GM19395 (cell line): ENCODE results near the gene DPH7.
"Not testable (repeated sequence)": the region's sequence is repeated elsewhere in the genome, so short reads cannot be mapped to it uniquely, and the experiment has no call there.

Source experiments
- ATAC-seq: cut with Tn5 transposase; IDR thresholded peaks from one replicate; pipeline ENCODE4 v1.9.1; 2021; ENCODE audit warnings: mild to moderate bottlenecking, moderate library complexity; ENCODE audit not compliant: unreplicated experiment

The DPH7 gene

GRCh38 chr9:137606734-137607138, 28.0 kb upstream of the DPH7 start:
- ATAC-seq: no peak

GRCh38 chr9:137606005-137606621, 27.4 kb upstream of the DPH7 start:
- peak; percentile 37 for ATAC-seq

DNA sequence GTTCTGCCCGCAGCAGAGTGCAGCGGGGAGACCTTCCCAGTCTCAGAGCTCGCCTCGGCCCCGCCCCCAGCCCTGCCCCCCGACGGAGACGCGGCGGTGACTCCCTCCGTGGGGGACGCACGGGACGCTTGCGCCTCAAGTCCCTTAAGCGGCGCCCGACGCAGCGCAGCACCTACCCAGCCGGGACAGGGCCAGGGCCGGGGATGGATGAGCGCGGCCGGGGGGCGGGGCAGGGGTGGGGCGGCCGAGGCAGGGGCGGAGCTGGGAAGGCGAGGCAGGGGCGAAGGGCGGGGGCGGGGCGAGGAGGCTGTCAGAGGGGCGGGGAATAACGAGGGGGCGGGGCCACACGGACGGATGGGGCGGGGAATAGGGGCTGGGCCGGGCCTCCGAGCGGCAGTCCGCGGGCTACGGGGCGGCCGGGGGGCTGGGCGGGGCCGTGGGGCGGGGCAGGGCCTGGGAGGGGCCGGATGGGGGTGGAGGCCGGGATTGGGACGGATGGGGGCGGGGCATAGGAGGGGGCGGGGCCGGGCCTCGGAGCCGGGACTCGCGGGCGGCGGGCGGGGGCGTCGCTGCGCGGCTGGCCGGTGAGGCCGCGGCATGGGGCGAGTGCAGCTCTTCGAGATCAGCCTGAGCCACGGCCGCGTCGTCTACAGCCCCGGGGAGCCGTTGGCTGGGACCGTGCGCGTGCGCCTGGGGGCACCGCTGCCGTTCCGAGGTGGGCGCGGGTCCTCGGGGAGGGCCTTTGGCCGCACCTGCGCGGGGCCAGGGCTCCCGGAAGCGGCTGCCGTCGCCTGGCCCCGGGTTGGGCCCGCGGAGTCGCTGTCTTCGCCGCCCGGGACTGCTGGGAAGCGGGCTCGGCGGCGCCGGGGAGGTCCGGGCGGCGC, 26.6 kb upstream of the DPH7 start, which contains the start of gene ARRDC1:
Gene ARRDC1 (plus strand): TSS at position 566 of the 884 bp plus-strand sequence. CDS start 32 bp downstream, at position 598.
- peak; percentile 59 for ATAC-seq

- no peak for ATAC-seq
These were observed 25.8 kb upstream of the DPH7 start for GRCh38 chr9:137604345-137605086.

- ATAC-seq: no peak
These were observed 25.2 kb upstream of the DPH7 start for GRCh38 chr9:137603879-137604278.

GRCh38 chr9:137602661-137603060, 23.9 kb upstream of the DPH7 start:
- no peak for ATAC-seq

GRCh38 chr9:137598943-137599342, 20.2 kb upstream of the DPH7 start:
- ATAC-seq: no peak

- ATAC-seq: not testable (repeated sequence)
These were observed 17.9 kb upstream of the DPH7 start for GRCh38 chr9:137596577-137596976.

GRCh38 chr9:137593176-137593575, 14.5 kb upstream of the DPH7 start:
- no peak for ATAC-seq

DNA sequence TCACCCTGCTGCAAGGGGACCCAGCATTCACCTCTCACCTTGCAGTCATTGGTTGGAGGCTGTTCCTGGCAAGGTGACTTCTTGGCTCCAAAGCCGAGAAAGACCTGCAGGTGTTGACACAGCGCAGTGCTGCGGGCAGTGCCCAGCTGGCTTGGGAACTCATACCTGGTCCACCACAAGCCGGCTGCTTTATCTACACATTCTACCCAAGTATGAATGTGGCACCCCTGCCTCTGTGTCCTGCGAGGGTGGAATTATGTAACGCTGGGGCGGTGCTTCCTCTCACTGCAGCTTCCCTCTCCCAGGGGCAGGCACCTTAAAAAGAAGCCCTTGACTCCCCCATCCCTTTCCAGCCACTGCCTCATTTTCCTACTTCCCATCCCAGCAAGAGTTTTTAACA, 14.0 kb upstream of the DPH7 start:
- ATAC-seq: no peak

DNA sequence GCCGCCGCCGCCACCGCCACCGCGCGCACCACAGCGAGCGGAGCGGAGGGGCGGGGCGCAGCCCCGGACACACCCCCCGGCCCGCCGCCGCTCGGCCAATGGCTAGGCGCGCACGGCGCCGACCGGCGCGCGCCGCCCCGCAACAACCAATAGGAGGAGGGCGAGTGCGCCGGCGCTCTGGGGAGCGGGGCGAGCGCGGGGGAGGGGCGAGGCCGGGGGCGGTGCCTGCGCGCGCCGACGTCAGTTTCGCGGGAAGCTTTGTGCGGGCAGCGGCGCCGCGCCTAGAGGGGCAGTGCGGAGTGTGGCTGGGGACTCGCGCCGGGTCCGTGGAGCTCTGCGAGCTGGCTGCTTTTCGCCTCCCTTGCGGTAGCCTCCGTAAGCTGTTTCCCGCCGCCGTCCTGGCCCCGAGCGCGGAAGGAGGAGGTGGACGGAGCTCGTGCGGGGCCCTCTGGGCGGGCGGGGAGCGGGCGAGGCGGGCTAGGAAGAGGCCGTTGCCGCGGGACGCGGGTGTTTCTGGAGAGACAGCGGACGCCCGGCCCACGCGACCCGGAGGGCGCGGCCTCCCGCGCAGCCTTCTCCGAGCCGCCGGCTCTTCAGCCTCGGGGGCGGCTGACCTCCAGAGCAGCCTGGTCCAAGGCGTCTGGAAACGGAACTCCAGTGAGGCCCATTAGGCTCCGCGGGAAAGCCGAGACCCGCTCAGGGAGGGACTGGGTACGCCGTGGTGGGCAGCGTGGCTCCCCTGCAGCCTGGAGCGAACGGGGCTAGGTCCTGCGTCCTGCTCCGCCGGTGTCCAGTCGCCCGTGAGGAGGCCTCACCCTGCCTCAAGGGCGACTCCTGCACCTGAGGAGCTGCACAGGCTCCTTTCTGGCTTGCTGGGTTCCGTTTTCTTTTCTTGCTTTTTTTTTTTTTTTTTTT, 12.0 kb upstream of the DPH7 start, which contains the start of gene ZMYND19:
Gene ZMYND19 (minus strand): TSS at position 44 of the 915 bp plus-strand sequence. CDS start 249 bp downstream, outside the sequence.
- peak; percentile 76 for ATAC-seq

DNA sequence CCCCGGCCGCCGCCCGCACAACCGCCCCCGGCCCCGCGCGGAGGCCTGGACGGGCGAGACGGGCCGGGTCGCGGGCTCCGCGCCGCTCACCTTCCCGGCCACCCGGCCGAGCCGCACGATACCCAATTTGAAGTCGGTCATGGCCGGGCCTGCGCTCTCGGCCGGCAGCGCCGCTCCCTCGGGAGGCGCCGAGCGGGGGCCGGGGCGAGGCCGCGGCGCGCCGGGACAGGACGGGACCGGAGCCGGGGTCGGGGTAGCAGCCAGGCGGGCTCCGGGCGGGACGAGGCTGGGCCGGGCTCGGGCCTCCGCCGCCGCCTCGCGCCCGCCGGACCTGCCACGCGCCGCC, 11.4 kb upstream of the DPH7 start:
- peak; percentile 24 for ATAC-seq

DNA sequence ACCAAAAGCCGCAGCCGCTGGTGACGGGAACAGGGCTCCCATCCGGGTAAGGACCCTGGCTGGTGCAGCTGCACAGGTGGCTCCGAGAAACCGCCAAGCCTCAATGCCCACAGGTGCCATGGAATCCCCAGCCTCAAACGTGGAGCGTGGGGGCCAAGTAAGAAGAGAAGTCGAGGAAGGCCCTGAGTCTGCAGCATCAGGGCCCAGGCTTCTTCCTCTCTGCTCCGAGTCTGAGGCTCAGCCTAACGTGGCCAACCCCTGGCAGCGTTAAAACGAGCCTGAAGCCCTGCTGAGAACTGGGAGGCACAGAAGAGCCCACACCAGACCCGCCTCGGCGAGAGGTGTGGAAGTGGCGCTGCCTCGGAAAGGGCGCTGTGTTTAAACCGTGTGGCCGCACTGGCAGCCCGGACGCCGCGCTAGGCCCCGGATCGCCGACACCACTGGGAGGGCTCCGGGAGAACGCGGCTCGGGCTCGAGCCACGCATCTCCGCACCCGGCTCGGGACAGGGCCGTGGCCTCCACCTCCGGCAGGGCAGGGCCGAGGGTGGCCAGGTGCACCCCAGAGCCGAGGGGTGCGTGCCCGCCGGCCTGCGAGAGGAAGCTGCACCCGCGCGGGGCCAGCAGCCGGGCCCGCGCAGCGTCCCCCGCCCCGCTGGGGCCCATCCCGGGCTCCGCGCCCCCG, 10.9 kb upstream of the DPH7 start:
- peak; percentile 25 for ATAC-seq

DNA sequence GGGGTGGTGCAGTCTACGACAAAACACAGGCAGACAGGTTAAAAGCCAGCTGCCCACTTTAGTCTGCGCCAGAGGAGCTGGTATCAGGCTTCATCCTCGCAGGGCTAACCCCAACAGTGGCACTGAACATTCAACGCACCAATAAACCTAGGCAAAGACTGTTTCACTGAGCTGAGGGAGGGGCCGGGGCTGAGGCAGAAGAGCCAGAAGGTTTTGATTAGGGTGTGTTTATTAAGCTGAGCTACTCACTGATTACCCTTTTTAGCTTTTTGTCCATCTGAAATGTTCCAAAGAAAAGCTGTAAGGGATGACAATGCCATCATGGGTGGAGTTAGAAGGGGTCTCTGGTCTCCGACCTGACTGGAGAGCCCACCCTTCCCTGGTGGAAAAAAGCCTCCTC, 10.2 kb upstream of the DPH7 start:
- no peak for ATAC-seq

DNA sequence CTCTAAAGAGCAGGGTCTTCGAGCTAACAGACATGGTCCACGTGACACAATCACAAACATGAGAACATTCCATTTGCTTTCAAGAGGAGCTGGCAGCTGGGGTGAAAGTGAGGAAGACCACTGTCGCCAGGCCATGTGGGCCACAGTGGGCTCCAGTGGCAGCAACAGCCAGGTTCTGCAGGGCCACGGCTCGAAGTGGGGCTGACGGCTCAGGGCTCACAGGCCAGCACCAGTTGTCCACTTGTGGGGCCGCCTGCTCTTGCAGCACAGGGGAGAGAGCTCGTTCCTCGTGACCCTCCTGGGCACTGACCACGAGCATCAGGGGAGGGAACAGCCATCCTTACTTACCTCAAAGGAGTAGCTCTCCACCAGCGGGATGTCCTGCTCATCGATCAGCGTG, 9.6 kb upstream of the DPH7 start:
- no peak for ATAC-seq

GRCh38 chr9:137586854-137587253, 8.1 kb upstream of the DPH7 start:
- ATAC-seq: no peak

DNA sequence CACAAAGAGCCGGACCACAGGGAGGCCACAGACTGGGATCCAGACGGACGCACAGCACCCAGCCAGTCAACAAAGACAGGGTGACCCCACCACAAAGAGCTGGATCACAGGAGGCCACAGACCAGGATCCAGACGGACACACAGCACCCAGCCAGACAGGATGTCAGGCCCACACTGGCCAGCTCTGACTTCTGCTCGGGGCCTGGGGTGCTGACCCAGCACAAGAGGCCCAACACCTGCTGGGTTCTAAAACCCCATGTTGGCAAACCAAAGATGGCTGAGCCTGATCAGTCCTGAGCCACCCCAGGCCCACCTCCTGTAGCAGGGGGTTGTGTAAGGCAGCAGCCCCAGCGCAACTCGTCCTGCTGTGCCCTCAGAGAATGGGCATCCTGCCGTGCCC, 5.2 kb upstream of the DPH7 start:
- no peak for ATAC-seq

- no peak for ATAC-seq
These were observed 4.6 kb upstream of the DPH7 start for GRCh38 chr9:137583347-137583746.

DNA sequence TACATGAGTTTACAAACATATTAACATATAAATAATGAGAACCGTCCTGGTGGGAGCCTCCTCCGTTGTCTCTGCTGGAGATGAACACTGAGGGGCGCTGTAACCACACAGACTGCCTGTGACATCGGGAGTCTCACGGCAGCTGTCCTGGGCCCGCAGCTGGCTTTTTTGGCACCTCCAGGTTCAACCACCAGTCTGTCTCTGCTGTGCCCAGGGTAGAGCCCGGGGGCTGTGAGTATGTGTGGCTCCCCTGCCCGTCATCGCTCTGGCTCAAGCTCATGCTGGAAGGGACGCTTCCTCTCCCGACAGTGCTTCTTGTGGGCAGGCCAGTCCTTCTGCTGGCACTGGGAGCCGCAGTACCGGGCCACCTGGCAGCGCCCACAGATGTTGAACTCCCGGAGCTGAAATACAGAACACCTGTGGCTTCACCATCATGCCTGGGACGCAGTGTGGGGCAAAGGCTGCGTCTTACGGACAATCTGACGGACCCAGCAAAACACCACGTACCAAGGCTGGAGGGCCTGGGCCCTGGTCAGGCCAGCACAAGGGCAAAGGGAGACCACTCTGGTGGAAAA, 3.6 kb upstream of the DPH7 start:
- no peak for ATAC-seq
